Vagina (tissue), 2 donors: Measurements from ENCODE around the gene RHBG.
"Not testable (repeated sequence)": the region's sequence is repeated elsewhere in the genome, so short reads cannot be mapped to it uniquely, and the experiment has no call there.

Source experiments
- CTCF ChIP-seq, 3 experiments: fragments of 450-650 bp in 2 of 3; fragments of 200-600 bp in 1 of 3; sonication (generic) in 1 of 3; IDR thresholded peaks; one replicate each; pipeline ENCODE4 v1.5.1; 2017 to 2019; ENCODE audit warnings: antibody characterized with exemption in 3 of 3, mild to moderate bottlenecking in 2 of 3, moderate library complexity in 2 of 3
- POLR2A ChIP-seq, 2 donors: fragments of 450-650 bp; IDR thresholded peaks; one replicate each; pipeline ENCODE4 v1.6.1; 2017; ENCODE audit warnings: antibody characterized with exemption in 2 of 2, mild to moderate bottlenecking in 2 of 2, moderate library complexity in 2 of 2

- not testable (repeated sequence) for TF ChIP-seq CTCF, POLR2A (IDR thresholded peaks at IDR 0.05)
These were observed 16.5 kb upstream of the RHBG start for GRCh38 chr1:156352481-156352880.
